Keratinocyte (primary cell): ENCODE data around the gene CMTR1. TPM values are rescaled to one million over a fixed set of nuclear protein-coding genes. Genes with fewer than 3 reads are reported as not detected.

ENCODE experiments used
- DNase-seq: peaks from one replicate; pipeline ENCODE4 v3.0.0-alpha.2; 2011; ENCODE audit warnings: low read depth, missing footprints, low spot score
- FAIRE-seq: peaks from 2 replicates; lab custom pipeline; 2011; peaks lifted over from hg19 to GRCh38; lab: Jason Lieb, UNC
- H2AFZ ChIP-seq: 2 replicates; pipeline ENCODE4 v1.6.0; 2012; ENCODE audit warnings: low read length, control low read depth, inconsistent platforms; ENCODE audit not compliant: control insufficient read depth
- H3K27ac ChIP-seq: 2 replicates; pipeline ENCODE4 v1.5.1; 2011; ENCODE audit warnings: low read length; ENCODE audit not compliant: control insufficient read depth, insufficient read depth
- H3K27me3 ChIP-seq: 3 replicates; pipeline ENCODE4 v1.6.0; 2011; ENCODE audit warnings: low read length; ENCODE audit not compliant: control insufficient read depth, insufficient read depth; ENCODE audit errors: extremely low read depth
- H3K36me3 ChIP-seq, 2 experiments: 2 replicates in 1 of 2; 3 replicates in 1 of 2; pipeline ENCODE4 v1.5.1; 2011; ENCODE audit warnings: low read length in 2 of 2, mild to moderate bottlenecking in 1 of 2; ENCODE audit not compliant: control insufficient read depth in 2 of 2, insufficient read depth in 2 of 2; ENCODE audit errors: extremely low read depth in 1 of 2
- H3K4me1 ChIP-seq: 3 replicates; pipeline ENCODE4 v1.5.1; 2011; ENCODE audit warnings: low read length; ENCODE audit not compliant: control insufficient read depth, insufficient read depth; ENCODE audit errors: extremely low read depth
- H3K4me2 ChIP-seq: 3 replicates; pipeline ENCODE4 v1.6.0; 2011; ENCODE audit warnings: low read depth, low read length; ENCODE audit not compliant: control insufficient read depth, insufficient read depth; ENCODE audit errors: extremely low read depth
- H3K4me3 ChIP-seq, 3 experiments: fragments of 200-600 bp in 1 of 3; sonication (generic) in 1 of 3; 2 replicates in 2 of 3; 3 replicates in 1 of 3; pipeline ENCODE4 v1.5.1; 2011 to 2016; ENCODE audit warnings: low read length in 3 of 3, mild to moderate bottlenecking in 3 of 3, control low read depth in 2 of 3, inconsistent platforms in 1 of 3, low read depth in 1 of 3, mixed read lengths in 1 of 3, mixed run types in 1 of 3, moderate library complexity in 1 of 3; ENCODE audit not compliant: control insufficient read depth in 2 of 3, insufficient read depth in 2 of 3; ENCODE audit errors: extremely low read depth in 1 of 3
- H3K79me2 ChIP-seq: 2 replicates; pipeline ENCODE4 v1.6.0; 2012; ENCODE audit warnings: low read length; ENCODE audit not compliant: control insufficient read depth, insufficient read depth
- H3K9ac ChIP-seq: 3 replicates; pipeline ENCODE4 v1.6.0; 2011; ENCODE audit warnings: low read length; ENCODE audit not compliant: control insufficient read depth, insufficient read depth; ENCODE audit errors: extremely low read depth
- H3K9me1 ChIP-seq: 3 replicates; pipeline ENCODE4 v1.6.0; 2011; ENCODE audit warnings: low read length; ENCODE audit not compliant: control insufficient read depth, insufficient read depth; ENCODE audit errors: extremely low read depth
- H3K9me3 ChIP-seq: 2 replicates; pipeline ENCODE4 v1.5.1; 2012; ENCODE audit warnings: low read depth, low read length; ENCODE audit not compliant: control insufficient read depth
- H4K20me1 ChIP-seq: 3 replicates; pipeline ENCODE4 v1.6.0; 2011; ENCODE audit warnings: low read length; ENCODE audit not compliant: control insufficient read depth, insufficient read depth; ENCODE audit errors: extremely low read depth
- CTCF ChIP-seq, 3 experiments: IDR thresholded peaks in 1 of 3; conservative IDR thresholded peaks in 1 of 3; optimal IDR thresholded peaks in 1 of 3; 2 replicates in 2 of 3; 3 replicates in 1 of 3; pipeline versions ENCODE3 to v1.5.1; 2011; ENCODE audit warnings: low read length in 3 of 3, mild to moderate bottlenecking in 3 of 3, moderate library complexity in 2 of 3, control low read depth in 1 of 3, inconsistent platforms in 1 of 3; ENCODE audit not compliant: insufficient read depth in 2 of 3; ENCODE audit errors: extremely low read depth in 1 of 3
- EZH2 ChIP-seq: IDR thresholded peaks from one replicate; pipeline ENCODE4 v1.6.1; 2012; ENCODE audit warnings: inconsistent platforms, mild to moderate bottlenecking, low read length, moderate library complexity
- dilution Hi-C: fragments of 300-500 bp; cut with MboI; formaldehyde crosslinking; loops from one replicate; pipeline ENCODE4 v1.7.0; 2020; ENCODE audit warnings: low sequenced_read_pairs; ENCODE audit not compliant: extremely low pct_ligation_motif_present
- polyA plus RNA-seq, 5 experiments: library from polyadenylated mRNA; depleted of rRNA in 3 of 5; stranded (reverse) in 3 of 5; stranded (forward) in 1 of 5; unstranded in 1 of 5; fragments of >200 nt; gene quantifications; 1 replicate in 1 of 5; 2 replicates in 3 of 5; 3 replicates in 1 of 5; pipeline versions ENCODE4 v1.2.1 to v1.2.3, GENCODE V29; 2011 to 2012; ENCODE audit warnings: missing spikeins in 2 of 5, low read depth in 1 of 5, low replicate concordance in 1 of 5

The CMTR1 gene
- polyA plus RNA-seq, 1 donor (not counting 4 experiments of a cell fraction or from before 2014, with no cell fraction given) = 24.6 TPM

DNA sequence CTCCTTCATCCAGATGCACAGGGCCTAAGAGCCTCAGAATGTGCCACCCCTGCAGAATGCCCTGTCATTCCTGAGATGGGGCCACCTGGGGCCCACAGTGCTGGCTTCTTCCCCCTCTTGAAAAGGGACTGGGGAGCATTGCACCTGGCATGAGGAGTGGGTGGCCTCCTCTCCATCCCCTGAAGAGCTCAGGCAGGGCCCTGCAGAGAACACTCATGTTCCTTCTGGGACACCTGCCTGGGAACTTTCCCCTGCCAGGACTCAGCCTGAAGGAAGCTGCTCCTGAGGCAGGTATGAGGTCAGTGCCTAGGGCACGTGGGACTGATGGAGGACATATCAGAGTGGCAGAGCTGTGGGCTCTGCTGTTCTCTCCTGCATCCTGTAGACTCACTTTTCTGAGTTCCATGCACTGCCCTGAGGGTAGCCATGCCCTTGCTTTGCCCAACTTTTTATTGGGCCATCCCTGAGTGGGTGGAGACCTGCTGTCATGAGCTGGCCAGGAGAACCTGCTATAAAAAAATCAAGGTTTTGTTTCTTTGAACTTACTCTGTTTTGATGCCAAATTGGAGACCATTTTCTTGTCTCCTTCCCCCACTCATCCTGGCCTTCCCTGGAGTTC, 47.2 kb downstream of the CMTR1 start:
- H3K9ac ChIP-seq = no peak overlapping the region
- H3K4me2 ChIP-seq = no peak overlapping the region
- H3K79me2 ChIP-seq = no peaks in the 10 kb centered on the region
- H3K4me3 ChIP-seq = no peak overlapping the region
- no peaks in the 10 kb centered on the region for H3K9me1 ChIP-seq
- TF ChIP-seq CTCF (optimal IDR thresholded peaks at IDR 0.05 in 1 of 3, IDR thresholded peaks at IDR 0.05 in 1 of 3, conservative IDR thresholded peaks at IDR 0.05 in 1 of 3; ENCODE audit: extremely low read depth in 1 of 3, insufficient read depth in 2 of 3, low read length in 3 of 3) = no peak
- no peak for TF ChIP-seq EZH2
- no peak overlapping the region for H2AFZ ChIP-seq
- H3K4me1 ChIP-seq = peaks cover 11% of the 10 kb centered on the region
- DNase-seq (no peak), FAIRE-seq (no peak)
- peaks cover 30 to 39% of the 10 kb centered on the region in 2 experiments for H3K36me3 ChIP-seq
- no peaks in the 10 kb centered on the region for H3K27me3 ChIP-seq
- H3K27ac ChIP-seq = no peak overlapping the region
- dilution Hi-C loops = no loop called here
- H4K20me1 ChIP-seq = no peaks in the 10 kb centered on the region
- no peaks in the 10 kb centered on the region for H3K9me3 ChIP-seq

- no peaks in the 10 kb centered on the region for H3K27me3 ChIP-seq
- FAIRE-seq (no peak), DNase-seq (no peak)
- peaks cover 11% of the 10 kb centered on the region for H3K4me1 ChIP-seq
- no peaks in the 10 kb centered on the region for H3K9me3 ChIP-seq
- dilution Hi-C loops = no loop called here
- H4K20me1 ChIP-seq = no peaks in the 10 kb centered on the region
- H3K27ac ChIP-seq = no peak overlapping the region
- TF ChIP-seq EZH2 = no peak
- TF ChIP-seq CTCF (optimal IDR thresholded peaks at IDR 0.05 in 1 of 3, IDR thresholded peaks at IDR 0.05 in 1 of 3, conservative IDR thresholded peaks at IDR 0.05 in 1 of 3; ENCODE audit: extremely low read depth in 1 of 3, insufficient read depth in 2 of 3, low read length in 3 of 3) = no peak
- no peak overlapping the region for H3K9ac ChIP-seq
- no peak overlapping the region for H2AFZ ChIP-seq
- no peak overlapping the region for H3K4me3 ChIP-seq
- H3K9me1 ChIP-seq = no peaks in the 10 kb centered on the region
- peaks cover 23 to 34% of the 10 kb centered on the region in 2 experiments for H3K36me3 ChIP-seq
- no peaks in the 10 kb centered on the region for H3K79me2 ChIP-seq
- H3K4me2 ChIP-seq = no peak overlapping the region
Measured at GRCh38 chr6:37480951-37481534, 48.0 kb downstream of the CMTR1 start.
